RWPE2 (cell line): Measurements from ENCODE around the gene IL4I1.

ENCODE experiments used
- ATAC-seq: fragments of 200-7000 bp; cut with Tn5 transposase; 3 replicates; pipeline ENCODE4 v1.9.1; 2021; ENCODE audit warnings: low read depth
- DNase-seq: peaks from one replicate; pipeline ENCODE4 v3.0.0-alpha.2; 2020; ENCODE audit warnings: low spot score
- H3K27ac ChIP-seq: fragments of 450-650 bp; 2 replicates; pipeline ENCODE4 v1.5.1; 2017; ENCODE audit warnings: mild to moderate bottlenecking; ENCODE audit not compliant: poor library complexity, severe bottlenecking
- H3K27me3 ChIP-seq: fragments of 250-450 bp; sonication (Bioruptor Pico); 2 replicates; pipeline ENCODE4 v1.5.1; 2021; ENCODE audit warnings: mild to moderate bottlenecking, moderate library complexity; ENCODE audit not compliant: insufficient read depth, poor library complexity, severe bottlenecking
- H3K36me3 ChIP-seq: fragments of 250-450 bp; sonication (Bioruptor Pico); 2 replicates; pipeline ENCODE4 v1.5.1; 2020; ENCODE audit warnings: low read depth, mild to moderate bottlenecking, moderate library complexity
- H3K4me1 ChIP-seq: fragments of 250-450 bp; sonication (Bioruptor Pico); 2 replicates; pipeline ENCODE4 v1.5.1; 2021; ENCODE audit warnings: mild to moderate bottlenecking, moderate library complexity; ENCODE audit not compliant: insufficient read depth, poor library complexity, severe bottlenecking
- H3K4me3 ChIP-seq: fragments of 250-450 bp; sonication (Bioruptor Pico); 2 replicates; pipeline ENCODE4 v1.5.1; 2021; ENCODE audit warnings: mild to moderate bottlenecking, moderate library complexity; ENCODE audit not compliant: severe bottlenecking
- H3K9me3 ChIP-seq: fragments of 250-450 bp; sonication (Bioruptor Pico); 2 replicates; pipeline ENCODE4 v1.5.1; 2021; ENCODE audit warnings: mild to moderate bottlenecking, moderate library complexity; ENCODE audit not compliant: severe bottlenecking
- TF ChIP-seq, protein P1 (sequence below): fragments of 450-650 bp; IDR thresholded peaks from one replicate; pipeline ENCODE4 v1.5.1; 2017; ENCODE audit warnings: mild to moderate bottlenecking, moderate library complexity; ENCODE audit not compliant: poor library complexity, severe bottlenecking

Gene IL4I1

DNA sequence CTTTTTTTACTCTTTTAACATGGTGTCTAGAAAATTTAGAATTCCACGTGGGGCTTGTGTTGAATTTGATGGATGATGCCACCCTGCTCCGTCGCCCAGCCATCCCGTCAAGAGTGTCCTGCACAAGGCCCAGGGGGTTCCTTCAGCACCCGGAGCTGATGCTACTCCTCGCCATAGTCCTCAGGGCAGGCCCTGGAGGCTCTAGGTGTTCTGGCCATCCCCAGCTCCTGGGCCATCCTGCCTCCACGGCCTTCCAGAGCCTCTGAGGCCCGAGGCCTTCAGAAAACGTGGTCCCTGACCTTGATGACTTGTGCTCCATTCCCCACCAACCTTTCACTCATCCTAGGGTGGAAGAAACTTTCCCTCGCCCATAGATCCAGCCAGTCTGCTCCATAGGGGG is 22.9 kb downstream of the IL4I1 start:
- Histone ChIP-seq H3K4me1 (peaks cover 1% of the 10 kb centered on the region), H3K27ac (no peak overlapping the region), H3K27me3 (no peaks in the 10 kb centered on the region), H3K9me3 (no peaks in the 10 kb centered on the region), H3K4me3 (no peak overlapping the region), H3K36me3 (peaks cover 5% of the 10 kb centered on the region; the same call in 1 of the 2 replicates)
- no peak for ATAC-seq
- TF ChIP-seq, protein P1, sequence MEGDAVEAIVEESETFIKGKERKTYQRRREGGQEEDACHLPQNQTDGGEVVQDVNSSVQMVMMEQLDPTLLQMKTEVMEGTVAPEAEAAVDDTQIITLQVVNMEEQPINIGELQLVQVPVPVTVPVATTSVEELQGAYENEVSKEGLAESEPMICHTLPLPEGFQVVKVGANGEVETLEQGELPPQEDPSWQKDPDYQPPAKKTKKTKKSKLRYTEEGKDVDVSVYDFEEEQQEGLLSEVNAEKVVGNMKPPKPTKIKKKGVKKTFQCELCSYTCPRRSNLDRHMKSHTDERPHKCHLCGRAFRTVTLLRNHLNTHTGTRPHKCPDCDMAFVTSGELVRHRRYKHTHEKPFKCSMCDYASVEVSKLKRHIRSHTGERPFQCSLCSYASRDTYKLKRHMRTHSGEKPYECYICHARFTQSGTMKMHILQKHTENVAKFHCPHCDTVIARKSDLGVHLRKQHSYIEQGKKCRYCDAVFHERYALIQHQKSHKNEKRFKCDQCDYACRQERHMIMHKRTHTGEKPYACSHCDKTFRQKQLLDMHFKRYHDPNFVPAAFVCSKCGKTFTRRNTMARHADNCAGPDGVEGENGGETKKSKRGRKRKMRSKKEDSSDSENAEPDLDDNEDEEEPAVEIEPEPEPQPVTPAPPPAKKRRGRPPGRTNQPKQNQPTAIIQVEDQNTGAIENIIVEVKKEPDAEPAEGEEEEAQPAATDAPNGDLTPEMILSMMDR, result no peak
- DNase-seq, result no peak

GRCh38 chr19:49873129-49873521 is 23.6 kb downstream of the IL4I1 start:
- H3K36me3 ChIP-seq, result peaks cover 5% of the 10 kb centered on the region; the same call in 1 of the 2 replicates
- no peaks in the 10 kb centered on the region for H3K9me3 ChIP-seq
- no peak for ATAC-seq
- TF ChIP-seq, protein P1, result no peak
- H3K27me3 ChIP-seq, result no peaks in the 10 kb centered on the region
- no peak overlapping the region for H3K27ac ChIP-seq
- no peak overlapping the region for H3K4me3 ChIP-seq
- H3K4me1 ChIP-seq, result peaks cover 5% of the 10 kb centered on the region
- no peak for DNase-seq

GRCh38 chr19:49872245-49873128 is 24.2 kb downstream of the IL4I1 start:
- H3K36me3 ChIP-seq, result peaks cover 5% of the 10 kb centered on the region; the same call in 1 of the 2 replicates
- H3K9me3 ChIP-seq, result no peaks in the 10 kb centered on the region
- TF ChIP-seq, protein P1, result no peak
- no peak overlapping the region for H3K27ac ChIP-seq
- DNase-seq (no peak), ATAC-seq (no peak)
- H3K4me1 ChIP-seq, result peaks cover 5% of the 10 kb centered on the region
- no peak overlapping the region for H3K4me3 ChIP-seq
- no peaks in the 10 kb centered on the region for H3K27me3 ChIP-seq

GRCh38 chr19:49871349-49871985 is 25.2 kb downstream of the IL4I1 start:
- Histone ChIP-seq H3K27ac (no peak overlapping the region), H3K4me1 (peaks cover 5% of the 10 kb centered on the region), H3K36me3 (peaks cover 5% of the 10 kb centered on the region; the same call in 1 of the 2 replicates), H3K27me3 (no peaks in the 10 kb centered on the region), H3K4me3 (no peak overlapping the region), H3K9me3 (no peaks in the 10 kb centered on the region)
- TF ChIP-seq, protein P1, result no peak
- ATAC-seq (no peak), DNase-seq (no peak)
